H1 (cell line): ENCODE results near the gene SSTR1. TPM values are rescaled to one million over a fixed set of nuclear protein-coding genes. Genes with fewer than 3 reads are reported as not detected.

Source experiments
- CTCF ChIA-PET: fragments of 300-600 bp; sonication (Branson Sonifier 250); formaldehyde crosslinking; loops from one replicate; lab custom pipeline; 2021; ENCODE audit not compliant: partially characterized antibody; lab: Charles Lee
- POLR2A ChIA-PET: fragments of 300-600 bp; sonication (Branson Sonifier 250); formaldehyde crosslinking; loops from one replicate; lab custom pipeline; 2021; ENCODE audit warnings: inconsistent platforms; ENCODE audit not compliant: partially characterized antibody; lab: Charles Lee
- DNase-seq, 2 experiments: peaks; one replicate each; pipeline versions ENCODE4 v3.0.0 to v3.0.0-alpha.2; 2010 to 2022; ENCODE audit warnings: low spot score in 2 of 2, low read depth in 1 of 2, mixed read lengths in 1 of 2
- FAIRE-seq: peaks from 2 replicates; lab custom pipeline; 2011; peaks lifted over from hg19 to GRCh38; lab: Jason Lieb, UNC
- H2AFZ ChIP-seq: 2 replicates; pipeline ENCODE4 v1.8.1; 2012; ENCODE audit warnings: low read length, inconsistent platforms
- H2AK5ac ChIP-seq: 2 replicates; pipeline ENCODE4 v1.6.1; 2013; ENCODE audit warnings: low read depth, low read length
- H2BK120ac ChIP-seq: replicated peaks from 2 replicates; pipeline ENCODE3; 2013; ENCODE audit warnings: low read depth, low read length, inconsistent platforms
- H2BK12ac ChIP-seq: 2 replicates; pipeline ENCODE4 v1.6.1; 2013; ENCODE audit warnings: low read depth, low read length
- H2BK15ac ChIP-seq: 2 replicates; pipeline ENCODE4 v1.6.1; 2013; ENCODE audit warnings: low read length
- H2BK20ac ChIP-seq: 2 replicates; pipeline ENCODE4 v1.6.1; 2013; ENCODE audit warnings: low read length
- H2BK5ac ChIP-seq: 2 replicates; pipeline ENCODE4 v1.6.1; 2013; ENCODE audit warnings: low read depth, low read length
- H3K14ac ChIP-seq: 2 replicates; pipeline ENCODE4 v1.6.1; 2013; ENCODE audit warnings: inconsistent platforms; ENCODE audit not compliant: insufficient read length
- H3K18ac ChIP-seq: 2 replicates; pipeline ENCODE4 v1.6.1; 2013; ENCODE audit warnings: low read length; ENCODE audit errors: extremely low read depth
- H3K23ac ChIP-seq: 2 replicates; pipeline ENCODE4 v1.6.1; 2013; ENCODE audit warnings: inconsistent platforms; ENCODE audit not compliant: insufficient read length
- H3K23me2 ChIP-seq: 2 replicates; pipeline ENCODE4 v1.6.1; 2013; ENCODE audit warnings: low read depth, low read length
- H3K27ac ChIP-seq: 2 replicates; pipeline ENCODE4 v1.6.1; 2011; ENCODE audit warnings: low read depth, low read length, inconsistent platforms
- H3K27me3 ChIP-seq, 4 experiments: replicated peaks in 1 of 4; 1 replicate in 1 of 4; 2 replicates in 3 of 4; pipeline versions ENCODE4 v1.6.1 to v1.8.1; 2011 to 2013; ENCODE audit warnings: low read length in 3 of 4, mild to moderate bottlenecking in 3 of 4, inconsistent platforms in 2 of 4, mixed read lengths in 2 of 4, moderate library complexity in 1 of 4; ENCODE audit not compliant: control insufficient read depth in 3 of 4, insufficient read depth in 3 of 4; ENCODE audit errors: extremely low read depth in 1 of 4
- H3K36me3 ChIP-seq, 4 experiments: 2 replicates each; pipeline versions ENCODE4 v1.6.1 to v1.8.1; 2011 to 2013; ENCODE audit warnings: mild to moderate bottlenecking in 4 of 4, low read length in 3 of 4, moderate library complexity in 2 of 4, control low read depth in 1 of 4, inconsistent platforms in 1 of 4; ENCODE audit not compliant: insufficient read depth in 4 of 4, control insufficient read depth in 2 of 4
- H3K4ac ChIP-seq: replicated peaks from 2 replicates; pipeline ENCODE3; 2013; ENCODE audit warnings: low read length, low read depth, mixed read lengths, inconsistent platforms; ENCODE audit not compliant: insufficient read length
- H3K4me1 ChIP-seq, 4 experiments: replicated peaks in 1 of 4; 1 replicate in 1 of 4; 2 replicates in 3 of 4; pipeline versions ENCODE4 v1.6.1 to v1.8.1; 2011 to 2013; ENCODE audit warnings: low read length in 3 of 4, inconsistent platforms in 2 of 4, mixed read lengths in 1 of 4; ENCODE audit not compliant: insufficient read depth in 4 of 4, control insufficient read depth in 3 of 4
- H3K4me2 ChIP-seq, 2 experiments: 2 replicates each; pipeline versions ENCODE4 v1.6.1 to v1.8.1; 2011 to 2013; ENCODE audit warnings: low read depth in 2 of 2, low read length in 2 of 2, control low read depth in 1 of 2, inconsistent platforms in 1 of 2, mild to moderate bottlenecking in 1 of 2; ENCODE audit not compliant: insufficient read depth in 1 of 2
- H3K4me3 ChIP-seq, 4 experiments: fragments of 200-600, 300-600 bp in 1 of 4; sonication (generic), shearing (Covaris generic), sonication (Bioruptor Twin) in 1 of 4; 2 replicates each; pipeline versions ENCODE4 v1.5.1 to v1.8.1; 2011 to 2016; ENCODE audit warnings: low read length in 4 of 4, low read depth in 3 of 4, control low read depth in 2 of 4, inconsistent platforms in 2 of 4, mild to moderate bottlenecking in 2 of 4, mixed read lengths in 1 of 4, moderate library complexity in 1 of 4; ENCODE audit not compliant: insufficient read depth in 2 of 4; ENCODE audit errors: extremely low read depth in 1 of 4
- H3K56ac ChIP-seq: replicated peaks from 2 replicates; pipeline ENCODE3; 2013; ENCODE audit warnings: low read depth, mild to moderate bottlenecking, mixed read lengths, low read length, inconsistent platforms; ENCODE audit not compliant: insufficient read length
- H3K79me1 ChIP-seq: 2 replicates; pipeline ENCODE4 v1.6.1; 2013; ENCODE audit warnings: low read depth, low read length, control low read depth
- H3K79me2 ChIP-seq, 2 experiments: 2 replicates each; pipeline versions ENCODE4 v1.6.1 to v1.8.1; 2012 to 2013; ENCODE audit warnings: low read length in 2 of 2, mild to moderate bottlenecking in 2 of 2, inconsistent platforms in 1 of 2; ENCODE audit not compliant: insufficient read depth in 2 of 2, control insufficient read depth in 1 of 2
- H3K9ac ChIP-seq, 4 experiments: replicated peaks in 1 of 4; 1 replicate in 1 of 4; 2 replicates in 3 of 4; pipeline versions ENCODE4 v1.6.1 to v1.8.1; 2011 to 2013; ENCODE audit warnings: low read depth in 3 of 4, low read length in 3 of 4, control low read depth in 2 of 4, mild to moderate bottlenecking in 2 of 4, moderate library complexity in 2 of 4, inconsistent platforms in 1 of 4; ENCODE audit errors: extremely low read depth in 1 of 4
- H3K9me3 ChIP-seq, 2 experiments: 2 replicates each; pipeline versions ENCODE4 v1.6.1 to v1.8.1; 2012 to 2013; ENCODE audit warnings: mild to moderate bottlenecking in 2 of 2, moderate library complexity in 2 of 2, control low read depth in 1 of 2, inconsistent platforms in 1 of 2, low read depth in 1 of 2, low read length in 1 of 2, mixed read lengths in 1 of 2; ENCODE audit not compliant: insufficient read depth in 2 of 2
- H4K20me1 ChIP-seq, 2 experiments: replicated peaks in 1 of 2; 2 replicates each; pipeline versions ENCODE3 to v1.8.1; 2011 to 2013; ENCODE audit warnings: inconsistent platforms in 2 of 2, low read length in 2 of 2, mild to moderate bottlenecking in 1 of 2; ENCODE audit not compliant: insufficient read depth in 2 of 2, control insufficient read depth in 1 of 2
- H4K5ac ChIP-seq: 2 replicates; pipeline ENCODE4 v1.6.1; 2013; ENCODE audit warnings: low read length, low read depth, mixed read lengths, inconsistent platforms; ENCODE audit not compliant: insufficient read length
- H4K8ac ChIP-seq: 2 replicates; pipeline ENCODE4 v1.8.0; 2013; ENCODE audit warnings: mild to moderate bottlenecking, moderate library complexity, low read length, inconsistent platforms; ENCODE audit not compliant: insufficient read depth; ENCODE audit errors: extremely low read depth
- H4K91ac ChIP-seq: replicated peaks from 2 replicates; pipeline ENCODE3; 2013; ENCODE audit warnings: low read length, mixed read lengths, inconsistent platforms; ENCODE audit not compliant: insufficient read length
- ASH2L ChIP-seq: fragments of 200-600, 300-600 bp; sonication (generic); IDR thresholded peaks from one replicate; pipeline ENCODE4 v1.7.1; 2017; ENCODE audit warnings: low read length
- BCL11A ChIP-seq, 2 experiments: IDR thresholded peaks; one replicate each; pipeline ENCODE4 v1.6.1; 2011; ENCODE audit warnings: low read depth in 2 of 2, low read length in 2 of 2, mild to moderate bottlenecking in 2 of 2
- CBX5 ChIP-seq: fragments of 300-800, 300-1000 bp; sonication (generic); IDR thresholded peaks from 2 replicates; pipeline ENCODE4 v1.7.1; 2016; ENCODE audit warnings: antibody characterized with exemption, low read length, low read depth
- CEBPB ChIP-seq: IDR thresholded peaks from 2 replicates; pipeline ENCODE4 v1.6.1; 2012; ENCODE audit warnings: low read depth, low read length
- GTF2F1 ChIP-seq: IDR thresholded peaks from 2 replicates; pipeline ENCODE4 v1.6.1; 2012; ENCODE audit warnings: low read depth, low read length, improper control_type of control experiment, borderline replicate concordance
- JUND ChIP-seq: IDR thresholded peaks from 2 replicates; pipeline ENCODE4 v1.6.1; 2011; ENCODE audit warnings: mild to moderate bottlenecking, improper control_type of control experiment, low read length
- NRF1 ChIP-seq: IDR thresholded peaks from 2 replicates; pipeline ENCODE4 v1.6.1; 2011; ENCODE audit warnings: mild to moderate bottlenecking, low read depth, low read length, improper control_type of control experiment
- PHF8 ChIP-seq: fragments of 200-600 bp; sonication (generic); conservative IDR thresholded peaks from 2 replicates; pipeline ENCODE4 v1.7.1; 2012; ENCODE audit warnings: low read depth, mild to moderate bottlenecking, inconsistent platforms, low read length, moderate library complexity
- POLR2AphosphoS5 ChIP-seq: IDR thresholded peaks from 2 replicates; pipeline ENCODE4 v1.6.1; 2011; ENCODE audit warnings: low read depth, low read length
- RFX5 ChIP-seq: IDR thresholded peaks from 2 replicates; pipeline ENCODE4 v1.6.1; 2011; ENCODE audit warnings: low read depth, low read length, improper control_type of control experiment, borderline replicate concordance
- SP1 ChIP-seq: IDR thresholded peaks from 2 replicates; pipeline ENCODE4 v1.6.1; 2011; ENCODE audit warnings: low read depth, low read length
- SP2 ChIP-seq: IDR thresholded peaks from 2 replicates; pipeline ENCODE4 v1.6.1; 2012; ENCODE audit warnings: mild to moderate bottlenecking, low read length, inconsistent platforms
- SP4 ChIP-seq: IDR thresholded peaks from 2 replicates; pipeline ENCODE4 v1.6.1; 2012; ENCODE audit warnings: low read length, inconsistent platforms
- TAF7 ChIP-seq: optimal IDR thresholded peaks from 2 replicates; pipeline ENCODE3; 2011; ENCODE audit warnings: low read depth, mild to moderate bottlenecking, inconsistent platforms, low read length, moderate library complexity, borderline replicate concordance
- WGBS, 2 experiments: shearing (Covaris generic) in 1 of 2; methylation state at CpG; one replicate each; pipeline versions ENCODE4 v1.1.6 to v1.1.7; 2013 to 2015; ENCODE audit warnings: low lambda C conversion rate in 2 of 2, mixed read lengths in 2 of 2, inconsistent platforms in 1 of 2, low coverage in 1 of 2, missing lambda C conversion rate in 1 of 2; ENCODE audit not compliant: insufficient replicate concordance in 2 of 2, insufficient coverage in 1 of 2, insufficient read length in 1 of 2; ENCODE audit errors: extremely low coverage in 1 of 2, missing lambda C conversion rate in 1 of 2; 5-methylcytosine and 5-hydroxymethylcytosine counted together
- polyA plus RNA-seq, 7 experiments: library from polyadenylated mRNA; depleted of rRNA in 3 of 7; stranded (reverse) in 5 of 7; unstranded in 2 of 7; fragments of >200 nt in 5 of 7; fragments of 200-250 nt in 2 of 7; gene quantifications; 1 replicate in 5 of 7; 2 replicates in 1 of 7; 4 replicates in 1 of 7; pipeline versions ENCODE4 v1.2.1 to v1.2.3, GENCODE V29; 2011 to 2013; ENCODE audit warnings: missing spikeins in 2 of 7, mixed read lengths in 2 of 7
- total RNA-seq: library from RNA; stranded (reverse); fragmentation: NEBNext Ultra II Directional; extraction: Animal tissue kit (Norgen Biotek cat#: 25700); gene quantifications from 2 replicates; pipeline ENCODE4 v1.2.1, GENCODE V29; 2021
- TF ChIP-seq, protein P1 (sequence below): IDR thresholded peaks from 2 replicates; pipeline ENCODE4 v1.6.1; 2012; ENCODE audit warnings: low read length, inconsistent platforms

SSTR1 gene
- total and polyA plus RNA-seq, 2 of the 8 experiments (the other 6 are each of a cell fraction or from before 2014, with no cell fraction given), result 0.82 to 0.93 TPM

DNA sequence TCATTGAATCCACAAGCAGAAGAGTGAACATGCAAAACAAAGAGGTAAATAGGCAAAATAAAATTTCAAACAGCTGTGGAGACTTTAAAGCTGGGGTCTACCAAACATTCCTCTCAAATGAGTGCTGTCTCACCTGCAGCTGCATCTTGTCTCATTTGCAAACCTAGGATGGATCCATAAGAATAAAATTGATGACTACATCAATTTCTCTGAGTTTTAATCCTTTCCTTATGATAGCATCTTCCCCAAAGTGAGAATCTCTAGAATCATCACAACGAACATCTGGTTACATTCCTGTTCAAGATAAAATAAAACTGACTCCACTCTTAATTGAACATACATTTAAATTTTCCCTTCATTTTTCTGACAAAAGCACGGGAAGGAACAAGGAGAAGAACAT, 18.2 kb downstream of the SSTR1 start:
- Histone ChIP-seq H4K5ac (no peak overlapping the region), H3K23ac (no peak overlapping the region), H3K79me2 (no peaks in the 10 kb centered on the region), H3K4ac (no peak overlapping the region), H3K18ac (no peak overlapping the region), H2BK5ac (no peak overlapping the region), H3K56ac (no peak overlapping the region), H3K79me1 (no peaks in the 10 kb centered on the region), H4K20me1 (no peaks in the 10 kb centered on the region), H2BK15ac (no peak overlapping the region), H3K27me3 (peaks cover 0 to 3% (median under 1%) of the 10 kb centered on the region in 4 experiments; a peak in 2 of 7 replicates), H3K9ac (no peak overlapping the region), H4K91ac (no peak overlapping the region), H3K36me3 (no peaks in the 10 kb centered on the region), H3K4me3 (no peak overlapping the region), H2AFZ (no peak overlapping the region), H3K9me3 (no peaks in the 10 kb centered on the region), H2BK12ac (no peak overlapping the region), H2BK20ac (no peak overlapping the region), H3K4me2 (no peak overlapping the region), H3K14ac (no peak overlapping the region), H4K8ac (no peak overlapping the region), H2AK5ac (no peak overlapping the region), H3K27ac (no peak overlapping the region), H3K4me1 (peaks cover 0 to 4% (median 0%) of the 10 kb centered on the region in 4 experiments; a peak in 3 of 7 replicates), H3K23me2 (no peaks in the 10 kb centered on the region), H2BK120ac (no peak overlapping the region)
- POLR2A ChIA-PET, result no interaction called here
- FAIRE-seq, result no peak
- 85% methylated on average over 2 of the region's 2 CpGs; no CpG with 5 or more reads in 1 of the 2 experiments for WGBS, 2 experiments
- DNase-seq, result no peak
- CTCF ChIA-PET, result no interaction called here
- TF ChIP-seq SP1 (no peak), CBX5 (no peak), SP4 (no peak), POLR2AphosphoS5 (no peak), RFX5 (no peak), PHF8 (no peak), JUND (no peak), NRF1 (no peak), TAF7 (no peak), GTF2F1 (no peak), ASH2L (no peak), SP2 (no peak), BCL11A (IDR thresholded peaks at IDR 0.05; ENCODE audit: low read depth in 2 of 2, low read length in 2 of 2) (no peak), CEBPB (no peak)
- TF ChIP-seq, protein P1, sequence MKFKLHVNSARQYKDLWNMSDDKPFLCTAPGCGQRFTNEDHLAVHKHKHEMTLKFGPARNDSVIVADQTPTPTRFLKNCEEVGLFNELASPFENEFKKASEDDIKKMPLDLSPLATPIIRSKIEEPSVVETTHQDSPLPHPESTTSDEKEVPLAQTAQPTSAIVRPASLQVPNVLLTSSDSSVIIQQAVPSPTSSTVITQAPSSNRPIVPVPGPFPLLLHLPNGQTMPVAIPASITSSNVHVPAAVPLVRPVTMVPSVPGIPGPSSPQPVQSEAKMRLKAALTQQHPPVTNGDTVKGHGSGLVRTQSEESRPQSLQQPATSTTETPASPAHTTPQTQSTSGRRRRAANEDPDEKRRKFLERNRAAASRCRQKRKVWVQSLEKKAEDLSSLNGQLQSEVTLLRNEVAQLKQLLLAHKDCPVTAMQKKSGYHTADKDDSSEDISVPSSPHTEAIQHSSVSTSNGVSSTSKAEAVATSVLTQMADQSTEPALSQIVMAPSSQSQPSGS, result no peak
